Measurements from ENCODE around the gene LRRK2.

- TF ChIP-seq HIVEP1 (CRISPR knock-in tag; IDR thresholded peaks at IDR 0.05) (no peak), PATZ1 (CRISPR knock-in tag; IDR thresholded peaks at IDR 0.05) (no peak), ZNF331 (CRISPR knock-in tag; IDR thresholded peaks at IDR 0.05) (no peak), MAFK (conservative IDR thresholded peaks at IDR 0.05 in 1 of 2, IDR thresholded peaks at IDR 0.05 in 1 of 2; ENCODE audit: low read length in 2 of 2) (no peak), ZNF770 (CRISPR knock-in tag; IDR thresholded peaks at IDR 0.05) (no peak), ZNF546 (CRISPR knock-in tag; conservative IDR thresholded peaks at IDR 0.05) (no peak), SRSF9 (IDR thresholded peaks at IDR 0.05; ENCODE audit: borderline replicate concordance, insufficient read depth, low read depth, low read length, poor library complexity, severe bottlenecking) (no peak), ZBTB38 (CRISPR knock-in tag; IDR thresholded peaks at IDR 0.05) (no peak), SIN3A (IDR thresholded peaks at IDR 0.05; ENCODE audit: borderline replicate concordance, low read depth, low read length) (no peak), CREM (IDR thresholded peaks at IDR 0.05) (no peak), CREM (CRISPR knock-in tag; IDR thresholded peaks at IDR 0.05) (no peak)
Observed at GRCh38 chr12:40185303-40185693, 39.5 kb upstream of the LRRK2 start.
